NK-92 (cell line): Measurements from ENCODE around the gene SLFNL1.

Experiments used
- DNase-seq: peaks from one replicate; lab custom pipeline; 2025; ENCODE audit not compliant: unreplicated experiment; lab: John Stamatoyannopoulos, UW

The SLFNL1 gene

DNA sequence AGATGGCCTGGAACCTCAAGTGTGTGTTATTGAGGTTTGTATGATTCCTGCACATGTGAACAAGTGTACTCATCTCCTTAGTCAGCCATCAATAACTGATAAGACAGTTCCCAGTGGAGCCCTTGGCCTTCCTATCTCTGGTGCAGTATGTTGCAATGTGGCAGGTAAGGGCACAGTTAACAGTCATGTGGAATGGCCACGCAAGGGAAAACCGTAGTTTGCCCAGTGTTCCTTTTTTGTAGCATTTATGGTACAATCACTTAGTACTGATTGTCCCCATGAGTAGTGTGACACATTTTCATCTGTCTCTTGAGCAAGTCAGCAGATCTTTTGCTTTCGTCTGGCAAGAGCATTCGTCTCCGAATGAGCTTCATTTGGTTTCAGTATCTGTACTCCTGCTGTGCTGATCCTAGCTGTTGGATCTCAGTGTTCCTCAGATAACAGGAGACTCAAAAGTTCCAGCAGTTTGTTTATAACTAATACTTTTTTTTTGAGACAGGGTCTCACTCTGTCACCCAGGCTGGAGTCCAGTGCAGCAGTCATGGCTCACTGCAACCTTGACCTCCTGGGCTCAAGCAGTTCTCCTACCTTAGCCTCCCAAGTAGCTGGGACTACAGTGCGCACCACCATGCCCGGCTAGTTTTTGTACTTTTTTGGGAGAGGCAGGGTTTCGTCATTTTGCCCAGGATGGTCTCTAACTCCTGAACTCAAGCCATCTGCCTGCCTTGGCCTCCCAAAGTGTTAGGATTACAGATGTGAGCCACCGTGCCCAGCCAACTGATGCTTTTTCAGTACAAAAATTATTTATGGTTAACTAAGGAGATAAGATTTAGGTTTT lies 33.9 kb downstream of the SLFNL1 start:
- DNase-seq = no peak

DNA sequence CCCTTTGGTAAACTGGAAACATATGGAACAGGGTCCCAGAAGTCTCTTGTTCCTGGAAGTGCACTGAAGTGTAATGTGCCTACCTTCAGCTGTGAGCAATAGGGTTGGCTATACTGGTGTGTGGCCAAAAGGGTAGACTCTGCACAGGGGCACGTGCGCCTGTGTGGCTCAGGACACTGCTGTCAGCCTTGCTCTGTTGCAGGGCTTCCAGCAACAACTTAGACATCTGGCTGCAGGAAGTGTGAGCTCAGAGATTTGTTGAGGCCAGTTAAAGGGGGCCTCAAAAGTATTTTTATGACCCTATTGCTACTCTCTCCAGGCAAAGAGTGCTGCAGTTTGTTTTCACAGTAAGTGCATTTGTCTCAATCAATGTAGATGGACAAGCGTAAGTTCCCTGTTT lies 34.6 kb downstream of the SLFNL1 start:
- no peak for DNase-seq

DNA sequence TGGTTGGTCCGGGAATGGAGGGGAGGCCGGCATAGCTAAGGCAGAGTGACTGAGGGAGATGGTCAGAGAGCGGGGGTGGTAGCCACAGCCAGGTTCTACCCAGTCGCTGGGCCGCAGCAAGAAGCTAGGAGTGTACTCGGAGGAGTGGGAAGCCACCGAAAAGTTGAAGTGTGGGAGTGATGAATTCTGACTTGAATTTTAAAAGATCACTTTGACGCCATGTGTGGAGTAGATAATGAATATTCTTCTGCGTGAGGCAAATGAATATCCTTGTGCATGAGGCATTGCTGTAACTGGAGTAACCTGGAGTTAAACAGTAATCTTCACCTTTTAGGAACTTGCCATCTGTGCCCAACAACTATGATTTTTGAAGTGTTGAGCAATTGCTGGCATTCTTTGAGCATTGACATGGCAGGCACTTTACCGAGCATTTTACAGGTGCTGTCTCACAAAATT lies 35.2 kb downstream of the SLFNL1 start:
- DNase-seq = no peak

DNA sequence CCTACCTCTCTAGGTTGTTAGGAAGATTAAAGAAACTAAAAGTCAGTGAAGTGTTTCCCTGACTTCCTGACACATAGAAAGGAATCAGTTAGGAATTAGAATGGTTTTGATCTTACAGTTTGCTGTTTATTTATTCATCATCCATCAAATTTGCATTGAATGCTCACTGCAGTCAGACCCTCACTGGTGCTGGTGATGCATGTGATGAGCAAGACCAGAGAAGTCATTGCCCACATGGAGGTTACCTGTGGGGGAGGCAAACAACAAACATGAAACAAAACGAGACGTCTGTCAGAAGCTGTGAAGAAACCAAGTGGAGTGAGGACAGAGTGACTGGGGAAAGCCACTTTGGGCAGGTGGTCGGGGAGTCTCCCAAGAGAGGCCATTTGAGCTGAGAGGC lies 35.6 kb downstream of the SLFNL1 start:
- no peak for DNase-seq

DNA sequence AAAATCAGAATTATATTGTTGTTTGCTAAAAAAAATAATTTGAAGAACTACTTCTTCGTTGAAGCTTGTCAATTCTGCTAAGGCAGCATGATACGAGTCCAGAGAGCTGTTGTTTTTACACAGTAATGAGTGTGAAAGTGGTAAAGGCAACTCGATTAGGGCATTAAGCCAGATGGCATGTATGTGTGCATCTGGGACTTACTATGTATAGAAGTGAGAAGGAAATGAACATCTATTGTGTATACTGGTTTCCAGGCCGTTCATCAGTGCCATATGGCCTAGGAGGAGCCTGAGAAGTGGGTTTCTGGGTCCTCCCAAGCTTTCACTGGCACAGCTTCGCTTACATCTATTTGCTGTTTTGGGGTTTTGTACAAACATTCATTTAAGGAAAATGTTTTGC lies 36.4 kb downstream of the SLFNL1 start:
- DNase-seq = no peak

DNA sequence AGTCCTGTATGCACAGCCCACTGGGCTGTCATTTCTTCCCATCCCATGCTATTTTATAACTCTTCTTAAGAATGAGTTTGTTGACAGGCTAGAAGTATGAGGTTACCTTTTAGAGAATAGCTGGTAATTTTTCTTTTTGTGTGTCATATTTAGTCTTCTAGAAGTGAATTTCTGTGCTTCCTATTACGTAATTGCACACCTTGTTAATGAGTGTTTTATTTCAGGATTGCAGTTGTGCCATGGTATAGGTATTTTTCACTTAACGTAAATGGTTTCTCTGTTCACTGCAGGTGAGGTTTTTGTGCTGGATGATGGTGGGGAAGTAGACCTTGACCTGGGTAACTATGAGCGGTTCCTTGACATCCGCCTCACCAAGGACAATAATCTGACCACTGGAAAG lies 37.0 kb downstream of the SLFNL1 start:
- no peak for DNase-seq

DNA sequence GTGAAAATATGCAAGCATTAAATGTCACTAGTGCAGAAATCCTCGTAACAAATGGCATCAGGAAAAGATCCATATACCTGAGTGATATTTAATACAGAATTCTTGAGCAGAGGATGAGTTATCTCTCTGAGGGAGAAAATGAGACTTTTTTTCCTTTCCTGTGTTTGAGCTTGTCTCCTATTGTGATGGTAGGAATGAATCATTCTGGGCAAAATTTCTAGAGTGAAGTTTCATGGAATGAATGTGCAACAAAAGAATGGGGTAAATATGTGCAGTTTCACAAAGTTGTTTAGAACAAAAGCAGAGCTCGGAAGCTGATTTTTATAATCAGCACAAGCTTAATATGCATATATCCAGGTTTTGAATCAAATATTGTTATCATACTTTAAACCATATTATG lies 37.5 kb downstream of the SLFNL1 start:
- DNase-seq = no peak

DNA sequence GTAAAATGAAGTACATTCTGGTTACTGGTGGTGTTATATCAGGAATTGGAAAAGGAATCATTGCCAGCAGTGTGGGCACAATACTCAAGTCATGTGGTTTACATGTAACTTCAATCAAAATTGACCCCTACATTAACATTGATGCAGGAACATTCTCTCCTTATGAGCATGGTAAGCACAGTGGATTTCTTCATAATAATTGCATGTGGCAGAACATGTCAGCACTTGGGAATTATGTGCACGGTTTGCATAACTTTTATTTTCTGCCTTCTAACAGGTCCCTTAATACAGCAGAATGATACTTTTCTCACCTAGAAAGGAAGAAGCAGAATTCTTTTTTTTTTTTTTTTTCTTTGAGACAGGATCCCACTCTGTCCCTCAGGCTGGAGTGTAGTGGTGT lies 38.2 kb downstream of the SLFNL1 start:
- no peak for DNase-seq

DNA sequence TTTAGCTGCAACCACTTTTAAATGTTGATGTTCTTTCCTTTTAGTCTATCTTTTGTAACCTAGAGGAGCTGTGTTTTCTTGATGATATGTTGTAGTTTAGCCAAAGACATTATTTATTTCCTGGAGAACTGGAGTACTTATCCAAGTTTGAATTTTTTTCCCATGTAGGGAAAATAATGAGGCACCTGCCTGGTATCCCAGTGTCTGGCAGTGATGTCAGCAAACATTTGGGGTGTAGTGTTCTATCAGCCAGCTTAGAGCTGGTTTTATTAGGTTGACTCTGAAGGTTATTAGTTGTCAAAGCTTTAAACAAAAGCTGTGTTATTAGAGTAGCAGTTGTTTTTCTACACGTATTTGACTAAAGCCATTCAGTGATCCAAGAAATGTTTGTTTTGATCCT lies 38.8 kb downstream of the SLFNL1 start:
- DNase-seq = no peak

DNA sequence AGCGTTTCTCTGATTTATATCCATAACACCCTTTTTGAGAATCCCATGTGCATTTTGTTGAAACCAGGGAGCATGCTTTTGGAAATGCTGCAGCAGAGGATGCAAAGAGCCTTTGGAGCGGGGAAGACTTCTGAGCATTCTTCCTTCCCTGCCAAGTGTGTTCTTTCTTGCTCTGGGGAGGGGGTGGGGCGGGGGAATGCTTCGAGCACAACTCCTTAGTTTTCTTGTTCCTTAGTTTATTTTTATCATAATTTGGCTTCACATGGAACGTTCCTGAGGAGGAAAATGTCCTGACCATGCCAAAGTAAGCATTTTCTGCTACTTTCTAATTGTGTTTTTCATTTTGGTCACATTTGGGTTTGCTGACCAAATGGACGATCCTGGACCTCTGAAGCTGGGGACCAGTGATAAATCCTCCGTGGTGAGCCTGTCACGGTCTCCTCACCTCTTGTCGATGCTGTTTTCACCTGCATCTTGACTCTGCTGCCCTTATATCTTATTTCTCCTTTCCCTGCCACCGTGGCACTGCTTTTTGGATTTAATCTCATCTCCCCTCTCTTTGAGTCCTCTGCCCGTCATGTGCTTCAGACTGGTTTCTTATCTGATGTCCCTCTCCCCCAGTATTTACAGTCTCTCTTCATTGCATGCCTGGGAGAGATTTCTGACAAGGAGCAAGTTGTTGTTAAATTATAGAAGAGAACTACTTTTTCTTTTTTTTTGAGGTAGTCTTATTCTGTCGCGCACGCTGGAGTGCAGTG lies 39.7 kb downstream of the SLFNL1 start:
- DNase-seq = no peak

DNA sequence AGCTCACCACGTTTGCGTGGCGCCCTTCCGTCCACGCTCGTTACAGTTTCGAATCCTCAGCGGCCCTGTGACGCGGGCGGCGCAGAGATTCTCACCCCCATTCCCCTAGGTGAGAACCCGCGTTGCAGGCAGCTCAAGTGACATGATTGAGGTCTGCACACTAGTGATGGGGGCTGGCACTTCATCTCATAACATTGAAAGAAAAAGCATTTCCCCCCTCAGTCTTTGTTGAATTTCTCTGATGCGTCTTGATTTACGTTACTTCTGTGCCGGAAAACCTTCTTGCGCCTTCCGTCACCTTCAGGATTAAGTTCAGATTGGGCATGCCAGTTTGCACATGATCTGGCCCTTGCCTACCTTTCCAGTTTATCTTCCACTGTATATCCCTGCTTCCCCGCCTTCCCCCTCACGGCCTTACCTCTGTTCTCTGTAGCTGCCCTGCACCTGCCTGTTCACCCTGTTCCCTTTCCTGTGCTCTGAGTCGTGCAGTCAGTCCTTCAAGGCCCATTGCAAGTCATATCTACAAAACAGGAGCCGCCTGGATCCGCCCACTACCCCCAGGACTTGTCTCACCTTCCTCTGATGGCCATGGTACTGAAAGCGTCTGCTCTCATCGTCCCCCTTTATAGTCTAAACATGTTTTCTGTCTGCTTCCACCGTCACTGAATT lies 40.9 kb downstream of the SLFNL1 start:
- no peak for DNase-seq

DNA sequence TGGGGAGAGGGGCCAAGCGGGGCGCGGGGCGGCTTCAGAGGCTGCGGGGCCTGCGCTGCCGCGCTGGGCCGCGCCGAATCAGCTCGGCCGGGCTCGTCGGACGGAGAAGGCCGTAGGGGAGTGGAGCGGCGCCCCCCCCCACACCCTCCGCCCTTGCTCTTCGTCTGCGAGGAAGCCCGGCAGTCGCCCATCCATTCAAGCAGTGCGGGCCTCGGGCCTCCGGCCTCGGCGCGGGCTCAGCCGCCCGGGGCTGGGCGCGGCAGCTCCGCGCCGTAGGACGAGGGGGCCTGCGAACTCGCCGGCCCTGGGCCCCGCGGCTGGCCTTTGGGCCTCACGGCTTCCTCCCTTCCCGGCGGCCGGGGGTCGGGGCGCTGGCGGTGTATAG lies 41.5 kb downstream of the SLFNL1 start:
- DNase-seq = no peak

DNA sequence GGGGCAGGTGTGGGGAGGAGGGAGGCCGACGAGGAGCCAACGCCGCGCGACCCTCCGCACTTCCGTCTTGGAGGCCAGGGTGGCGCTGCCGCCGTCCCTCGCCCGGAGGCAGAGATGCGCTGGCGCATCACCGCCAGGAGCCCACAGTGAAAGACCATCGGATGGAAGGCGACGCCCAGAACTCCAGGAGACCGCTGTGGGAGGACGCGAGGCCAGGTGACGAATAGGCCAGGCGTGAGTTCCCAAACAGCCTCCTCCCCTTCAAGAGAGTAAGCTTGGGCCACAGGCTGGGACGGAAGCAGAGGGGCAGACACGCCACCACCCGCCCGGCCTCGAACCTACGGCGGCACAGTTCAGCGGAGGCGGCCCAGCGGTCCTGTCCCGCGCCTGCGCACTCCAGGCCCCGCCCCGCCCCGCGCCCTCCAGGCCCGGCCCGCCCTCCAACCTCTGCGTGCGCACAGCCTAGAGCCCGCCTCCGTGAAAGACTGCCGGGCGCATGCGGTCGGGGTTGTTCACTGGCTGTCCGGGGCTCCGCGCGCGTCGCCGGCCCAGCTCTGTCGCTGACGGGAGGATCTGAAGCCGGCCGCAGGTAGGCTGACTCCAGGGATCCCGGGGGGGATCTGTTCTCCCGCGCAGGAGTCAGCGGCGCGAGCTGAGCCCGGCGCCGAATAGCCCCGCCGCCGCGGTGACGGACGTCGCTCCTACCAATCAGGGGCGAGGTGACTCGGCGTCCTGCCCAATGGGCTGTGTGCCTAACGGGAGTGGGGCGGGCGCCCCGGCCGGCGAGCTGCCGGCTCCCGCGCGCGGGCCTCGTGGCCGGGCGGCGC lies 42.1 kb downstream of the SLFNL1 start, which contains the start of gene CTPS1:
Gene CTPS1 (plus strand): TSS at position 456 of the 827 bp plus-strand sequence. CDS start 3,595 bp downstream, outside the sequence.
- DNase-seq = peak; percentile 62

DNA sequence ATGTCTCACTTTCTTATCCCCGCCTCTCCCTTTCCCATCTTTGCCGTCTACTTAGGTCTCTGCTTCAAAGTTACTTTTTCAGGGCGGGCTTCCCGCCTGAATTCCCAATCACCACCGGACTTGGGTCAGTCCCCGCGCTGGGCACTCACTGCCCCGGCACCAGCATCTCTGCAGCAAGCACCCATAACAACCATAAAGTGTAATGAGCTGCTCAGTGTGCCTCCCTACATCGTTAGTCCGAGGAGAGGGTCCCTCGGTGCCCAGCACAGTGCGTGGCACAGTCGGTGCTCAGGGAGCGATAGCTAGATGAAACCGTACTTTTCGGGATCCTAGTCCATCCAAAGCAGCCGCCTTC lies 42.7 kb downstream of the SLFNL1 start:
- DNase-seq = no peak

DNA sequence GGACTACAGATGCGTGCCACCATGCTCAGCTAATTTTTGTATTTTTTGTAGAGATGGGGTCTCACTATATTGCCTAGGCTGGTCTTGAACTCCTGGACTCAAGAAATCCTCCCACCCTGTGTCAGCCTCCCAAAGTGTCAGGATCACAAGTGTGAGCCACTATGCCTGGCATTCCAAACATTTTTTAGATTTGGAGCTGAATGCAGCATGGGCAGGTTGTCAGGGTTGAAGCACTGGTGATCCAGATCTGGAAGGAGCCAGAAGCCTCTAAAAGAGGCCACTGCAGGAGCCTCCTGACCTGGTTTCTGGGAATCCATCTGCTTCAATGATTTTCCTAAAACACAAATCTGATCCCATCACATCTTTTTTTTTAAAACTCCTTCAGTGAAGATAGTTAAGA lies 43.8 kb downstream of the SLFNL1 start:
- DNase-seq = no peak

DNA sequence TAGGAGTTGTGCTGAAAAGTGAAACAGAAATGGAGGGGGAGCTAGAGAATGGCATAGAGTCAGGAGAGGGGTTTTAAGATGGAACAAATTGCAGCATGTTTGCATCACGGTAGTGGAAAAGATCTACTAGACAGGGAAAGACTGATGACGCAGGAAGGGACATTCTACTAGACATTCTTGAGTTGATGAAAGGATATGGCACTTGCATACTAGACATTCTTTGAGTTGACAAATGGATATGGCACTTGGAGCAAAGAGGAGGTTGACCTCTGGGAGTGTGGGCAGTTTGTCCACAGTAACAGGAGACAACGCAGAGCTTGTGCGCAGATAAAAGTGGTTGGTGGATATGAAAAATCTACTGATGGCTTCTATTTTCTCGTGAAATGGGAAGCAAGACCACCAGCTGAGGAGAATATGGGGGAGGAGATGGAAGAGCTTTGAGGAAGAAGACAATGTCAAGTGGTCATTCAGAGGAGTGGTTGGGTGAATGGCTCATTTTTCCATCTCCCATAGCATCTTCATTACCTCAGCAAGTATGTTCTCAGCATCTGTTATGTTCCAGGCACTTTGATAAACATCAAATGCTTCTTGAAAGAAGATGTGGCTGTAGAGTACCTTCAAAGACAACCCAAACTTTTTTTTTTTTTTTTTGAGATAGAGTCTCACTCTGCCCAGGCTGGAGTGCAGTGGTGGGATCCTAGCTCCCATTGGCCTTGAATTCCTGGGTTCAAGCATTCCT lies 44.4 kb downstream of the SLFNL1 start:
- no peak for DNase-seq

DNA sequence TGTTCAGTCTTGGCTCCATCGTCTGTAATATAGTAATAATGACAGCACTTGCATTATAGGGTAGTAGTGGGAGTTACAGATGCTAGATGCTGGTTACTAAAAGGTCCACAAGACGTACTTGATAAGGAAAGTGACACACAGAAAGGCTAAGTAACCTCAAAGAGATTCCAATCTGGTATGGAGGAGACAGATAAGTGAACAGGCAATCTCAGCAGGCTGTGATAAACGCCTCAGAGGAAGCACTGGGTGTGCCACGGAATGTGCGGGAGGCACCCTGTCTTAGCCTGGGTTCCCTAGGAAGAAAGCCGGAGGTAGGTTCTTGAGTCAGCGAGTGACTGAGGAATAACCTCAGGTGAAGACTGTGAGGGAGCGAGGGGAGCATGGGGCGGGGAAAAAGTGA lies 46.6 kb downstream of the SLFNL1 start:
- no peak for DNase-seq

DNA sequence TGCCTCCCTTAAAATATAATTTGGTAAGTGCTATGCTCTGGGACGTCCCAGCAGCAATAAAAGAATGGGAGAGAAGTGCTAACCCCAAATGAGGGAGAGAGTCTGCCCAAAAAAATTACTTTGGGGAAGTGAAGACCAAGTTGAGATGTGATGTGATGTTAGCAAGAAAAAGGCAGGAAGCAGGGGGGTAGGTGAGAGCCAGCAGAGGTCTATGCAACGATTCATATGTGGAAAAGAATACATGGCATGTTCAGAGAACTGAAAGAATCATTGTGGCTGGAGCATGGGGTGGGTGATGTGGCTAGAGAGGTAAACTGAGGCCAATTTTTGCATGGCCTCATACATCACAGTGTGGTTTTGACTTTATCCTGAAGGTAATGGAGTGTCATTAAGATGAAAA lies 47.6 kb downstream of the SLFNL1 start:
- no peak for DNase-seq

DNA sequence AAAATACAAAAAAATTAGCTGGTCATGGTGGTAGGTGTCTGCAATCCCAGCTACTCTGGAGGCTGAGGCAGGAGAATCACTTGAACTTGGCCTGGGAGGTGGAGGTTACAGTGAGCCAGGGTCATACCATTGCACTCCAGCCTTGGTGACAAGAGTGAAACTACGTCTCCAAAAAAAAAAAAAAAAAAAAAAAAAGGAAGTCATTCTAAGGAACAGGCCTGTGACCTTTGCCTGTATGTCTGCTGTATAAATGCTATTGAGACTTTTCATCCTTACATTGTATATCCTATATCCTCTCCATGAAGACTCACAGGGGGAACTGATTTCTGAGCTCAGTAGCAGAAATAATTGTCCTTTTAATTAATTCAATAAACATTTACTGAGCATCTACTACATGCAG lies 49.6 kb downstream of the SLFNL1 start:
- DNase-seq = no peak

DNA sequence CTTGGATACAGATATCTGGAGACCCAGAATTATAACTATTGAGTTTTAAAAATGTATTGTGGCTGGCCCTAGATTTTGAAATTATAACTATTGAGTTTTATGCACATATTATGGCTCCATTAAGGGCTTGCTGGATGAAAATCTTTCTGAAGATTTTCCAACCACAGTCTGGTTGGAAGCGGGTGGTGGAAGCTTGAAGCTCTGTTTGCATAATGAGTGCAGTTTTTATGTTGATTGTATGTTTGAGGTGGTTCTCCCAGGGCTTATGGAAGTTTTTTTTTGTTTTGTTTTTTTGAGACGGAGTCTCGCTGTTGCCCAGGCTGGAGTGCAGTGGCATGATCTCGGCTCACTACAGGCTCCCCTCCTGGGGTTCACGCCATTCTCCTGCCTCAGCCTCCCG lies 52.1 kb downstream of the SLFNL1 start:
- no peak for DNase-seq
